Forelimb muscle (tissue), 1 donor: Measurements from ENCODE around the gene MYH10. TPM values are rescaled to one million over a fixed set of nuclear protein-coding genes. Genes with fewer than 3 reads are reported as not detected.

Experiments
- DNase-seq: peaks from one replicate; pipeline ENCODE4 v3.0.0-alpha.2; 2013; ENCODE audit warnings: low read depth
- polyA plus RNA-seq: library from polyadenylated mRNA; unstranded; fragments of 120-200 nt; gene quantifications from one replicate; pipeline ENCODE4 v1.2.1, GENCODE V29; 2013; ENCODE audit not compliant: insufficient read length

The MYH10 gene
- polyA plus RNA-seq, 1 donor, result 52.2 TPM

DNA sequence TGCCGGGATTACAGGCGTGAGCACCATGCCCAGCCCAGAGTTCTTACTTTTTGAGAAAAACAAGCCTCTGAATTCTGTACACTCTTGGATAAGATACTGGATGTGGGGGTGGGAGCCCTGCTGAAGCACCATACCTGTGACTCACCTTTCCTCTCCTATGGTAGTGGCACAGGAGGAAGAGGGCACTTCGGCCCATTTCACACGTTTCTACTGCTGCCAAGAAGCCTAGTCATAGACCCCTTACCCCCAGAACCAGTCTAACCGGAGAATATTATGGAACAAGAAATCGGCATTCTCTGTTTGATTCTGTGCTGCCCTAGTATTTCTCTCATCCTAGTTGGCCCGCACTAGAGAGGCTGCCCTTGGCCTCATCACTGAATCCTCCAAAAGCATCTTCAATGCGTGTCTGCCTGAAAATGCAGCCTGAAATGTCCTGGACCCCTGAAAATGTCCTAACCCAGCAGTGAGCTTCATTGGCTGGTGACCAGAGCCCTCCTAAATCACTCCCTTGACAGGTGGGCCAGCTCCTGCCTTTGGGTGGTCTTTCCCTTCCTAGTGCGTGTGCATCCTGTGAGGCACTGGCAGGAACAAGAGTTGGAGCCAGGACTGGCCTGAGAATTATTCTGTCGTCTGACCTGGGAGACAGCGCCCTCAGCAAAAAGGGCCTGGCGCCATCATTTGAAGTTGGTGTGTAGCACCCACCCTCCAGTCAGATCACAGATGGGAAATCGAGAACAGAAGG is 156.9 kb downstream of the MYH10 start:
- no peak for DNase-seq

DNA sequence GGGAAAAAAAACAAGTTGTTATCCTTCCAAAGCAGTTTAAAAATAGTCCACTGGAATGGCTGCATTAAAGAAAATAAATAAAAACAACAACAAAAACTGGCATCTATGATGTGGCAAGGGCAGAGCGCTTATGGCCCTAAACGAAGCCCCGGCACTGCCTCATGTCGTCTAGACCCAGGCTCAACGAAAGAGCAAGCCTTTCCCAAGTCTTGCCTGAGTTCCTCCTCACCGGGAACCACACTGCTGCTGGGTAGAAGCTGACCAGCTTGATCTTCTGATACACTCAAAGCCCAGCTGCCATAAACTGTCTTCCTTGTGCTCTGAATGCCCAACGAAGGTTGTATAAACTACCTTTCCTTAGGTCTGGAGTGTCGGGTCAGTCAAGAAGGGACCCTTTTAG is 157.9 kb downstream of the MYH10 start:
- DNase-seq, result no peak

DNA sequence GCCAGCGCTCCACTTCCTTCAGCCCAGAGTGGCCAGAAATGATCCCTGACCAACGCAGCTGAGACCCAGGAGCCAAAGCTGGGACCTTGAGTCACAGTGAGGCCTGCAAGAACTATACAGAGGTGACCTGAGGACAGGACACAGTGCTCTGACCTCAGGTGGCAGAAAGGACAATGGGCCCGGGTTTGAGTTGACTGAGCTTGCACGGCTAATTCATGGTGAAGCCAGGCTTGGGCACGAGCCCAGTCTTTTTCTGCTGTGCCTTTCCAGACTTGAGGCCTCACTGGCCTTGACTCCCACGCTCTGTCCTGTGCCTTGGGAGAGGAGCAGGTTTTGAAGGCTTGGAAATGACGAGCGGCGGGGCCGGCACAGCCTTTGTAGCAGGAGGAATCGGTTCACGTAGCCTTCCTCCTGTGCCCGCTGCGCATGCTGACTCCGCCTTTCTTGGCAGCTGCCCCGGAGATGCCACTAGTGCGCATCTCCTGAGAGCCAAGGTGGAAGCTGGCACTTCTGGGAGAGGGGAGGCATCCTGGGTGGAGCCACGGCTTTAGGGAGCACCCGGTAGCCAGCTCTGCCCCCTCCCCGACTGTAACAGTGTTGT is 160.0 kb downstream of the MYH10 start:
- DNase-seq, result no peak

DNA sequence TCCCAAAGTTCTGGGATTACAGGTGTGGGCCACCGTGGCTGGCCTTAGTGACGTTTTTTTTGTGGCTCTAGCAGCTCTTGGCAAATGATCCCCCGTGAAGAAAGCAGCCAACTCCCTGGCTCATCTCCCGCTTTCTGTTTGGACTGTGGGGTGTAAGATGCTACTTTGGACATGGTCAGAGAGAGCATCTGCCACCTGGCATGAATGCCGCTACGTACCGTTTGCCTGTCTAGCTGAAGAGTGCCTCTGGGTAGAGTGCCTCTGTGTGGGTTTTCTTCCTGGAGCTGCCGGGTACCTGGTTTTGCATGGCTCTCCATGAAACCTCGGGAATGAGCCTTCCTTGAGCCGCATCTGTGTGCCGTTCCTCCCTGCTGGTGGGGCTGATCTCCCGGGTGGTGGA is 160.6 kb downstream of the MYH10 start:
- DNase-seq, result no peak

DNA sequence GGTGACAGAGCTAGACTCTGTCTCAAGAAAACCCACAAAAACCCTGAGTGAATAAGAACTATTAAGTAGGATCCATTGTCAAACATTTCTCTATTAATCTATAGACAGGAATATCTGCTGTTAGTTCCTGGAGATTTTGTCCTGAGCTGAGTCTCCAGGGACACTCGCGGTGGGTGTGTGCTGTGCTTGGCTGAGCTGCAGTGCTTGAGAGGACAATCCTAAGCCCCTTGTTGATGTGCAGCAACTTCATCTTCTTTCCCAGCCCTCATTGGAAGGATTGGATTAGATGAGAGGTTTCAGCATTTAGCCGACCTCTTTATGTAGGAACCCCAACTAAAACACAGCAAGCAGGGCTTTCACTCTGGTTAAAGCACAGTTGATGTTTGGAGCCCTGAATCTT is 161.5 kb downstream of the MYH10 start:
- DNase-seq, result no peak

DNA sequence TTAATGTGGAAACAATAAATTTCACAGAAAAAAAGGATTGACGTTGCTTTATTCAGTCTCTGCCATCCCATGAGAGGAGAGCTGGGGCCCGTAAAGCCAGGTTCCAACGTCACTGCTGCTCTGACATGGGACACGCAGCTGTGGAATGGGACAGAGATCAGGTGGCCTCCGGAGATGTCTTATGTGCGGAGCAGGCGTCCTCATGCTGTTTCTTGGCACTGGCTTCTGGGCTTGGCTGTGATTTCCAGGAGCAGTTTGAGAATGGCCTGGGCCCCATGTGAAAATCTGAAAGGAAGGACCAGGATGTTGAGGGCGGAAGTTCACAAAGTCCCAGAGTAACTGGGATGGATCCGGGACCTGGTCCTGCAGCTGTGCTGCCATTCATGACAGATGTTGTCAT is 162.4 kb downstream of the MYH10 start:
- peak; percentile 76 for DNase-seq

DNA sequence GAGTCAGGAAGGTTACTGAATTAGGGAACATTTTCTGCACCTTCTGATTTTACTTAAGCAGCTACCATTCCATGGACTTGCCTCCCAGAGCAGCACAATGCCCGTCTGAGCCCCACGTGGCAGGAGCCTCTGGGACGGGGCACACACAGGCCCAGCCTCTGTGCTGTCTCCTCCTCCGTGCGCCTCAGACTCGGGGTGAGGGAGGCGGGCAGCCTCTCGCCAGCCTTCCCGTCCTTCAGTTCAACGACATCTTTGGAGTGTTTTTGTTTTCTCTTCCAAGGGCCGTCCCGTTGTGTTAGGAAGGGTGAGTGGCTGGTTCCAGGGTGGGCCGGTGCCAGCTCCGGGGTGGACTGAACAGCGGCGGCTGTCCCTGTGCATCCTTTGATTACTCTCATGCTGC is 163.0 kb downstream of the MYH10 start:
- DNase-seq, result no peak

DNA sequence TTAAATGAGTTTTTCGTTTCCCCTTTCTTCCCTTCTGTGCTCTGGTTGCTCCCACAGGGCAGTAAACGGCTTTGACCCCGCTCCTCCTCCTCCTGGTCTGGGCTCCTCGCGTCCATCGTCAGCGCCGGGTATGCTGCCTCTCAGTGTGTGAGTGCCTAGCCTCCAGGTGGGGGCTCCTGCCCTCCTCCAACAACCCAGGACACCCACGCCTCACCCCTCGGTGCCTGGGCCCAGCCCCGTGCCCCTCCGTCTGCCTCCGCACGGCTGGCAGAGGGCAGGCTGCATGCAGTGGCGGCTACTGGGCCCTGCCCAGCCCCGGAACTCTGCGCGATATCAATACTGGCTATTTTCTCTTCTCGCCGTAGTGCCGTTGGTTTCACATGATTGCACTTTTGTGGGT is 163.7 kb downstream of the MYH10 start:
- no peak for DNase-seq

DNA sequence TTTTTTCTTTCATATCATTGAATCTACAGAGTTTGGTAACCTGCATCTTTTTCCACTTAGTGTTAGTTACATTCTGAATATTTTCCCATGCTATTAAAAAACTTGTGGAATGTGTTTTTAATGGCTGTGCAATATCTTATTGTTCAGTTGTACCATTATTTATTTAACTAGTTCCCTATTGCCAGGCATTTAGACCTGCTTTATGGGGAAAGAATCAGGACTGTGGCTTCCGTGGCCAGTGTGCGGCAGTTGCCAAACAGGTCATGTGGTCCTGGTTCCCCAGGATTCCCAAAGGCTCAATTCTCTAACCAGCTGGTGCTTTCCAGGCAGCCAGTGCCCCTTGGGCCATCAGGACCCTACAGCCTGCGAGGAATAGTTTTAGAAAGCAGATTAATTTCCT is 164.1 kb downstream of the MYH10 start:
- DNase-seq, result no peak

DNA sequence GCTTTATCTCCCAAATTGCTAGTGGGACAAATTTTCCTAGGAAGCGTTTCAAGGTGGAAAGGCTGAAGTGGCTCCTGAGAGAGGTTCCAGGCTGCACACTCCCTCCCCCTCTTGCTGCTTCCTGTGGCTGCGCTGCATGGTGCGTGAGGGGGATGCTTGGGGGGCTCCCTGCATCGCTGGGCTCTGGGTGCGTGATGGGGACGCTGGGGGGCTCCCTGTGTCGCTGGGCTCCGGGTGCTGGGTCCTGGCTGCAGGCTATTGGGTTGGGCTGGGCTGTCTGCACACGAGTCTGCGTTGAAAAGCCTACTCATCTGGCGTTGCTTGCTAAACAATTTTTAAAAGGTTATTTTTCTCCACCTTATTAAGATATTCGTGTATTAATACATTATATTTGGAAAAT is 164.8 kb downstream of the MYH10 start:
- no peak for DNase-seq

DNA sequence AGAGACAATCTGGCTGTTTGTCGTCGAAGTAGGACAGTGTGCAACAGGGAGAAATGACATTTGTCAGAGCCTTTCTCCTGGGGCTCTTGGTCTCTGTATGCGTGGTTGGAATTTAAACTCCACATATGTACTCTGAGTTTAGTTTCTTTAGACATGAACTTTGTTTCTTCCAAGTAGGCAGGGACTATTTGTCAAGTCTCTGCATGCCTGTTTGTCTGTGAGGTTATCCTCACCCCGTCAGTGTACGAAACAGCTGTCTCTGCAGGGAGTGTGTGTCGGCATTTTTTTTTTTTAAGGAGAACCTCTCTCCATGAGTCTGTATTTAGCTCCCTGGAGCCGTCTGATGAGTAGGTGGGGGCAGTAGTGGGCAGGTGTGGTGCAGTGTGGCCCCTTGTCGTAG is 165.2 kb downstream of the MYH10 start:
- DNase-seq, result no peak

DNA sequence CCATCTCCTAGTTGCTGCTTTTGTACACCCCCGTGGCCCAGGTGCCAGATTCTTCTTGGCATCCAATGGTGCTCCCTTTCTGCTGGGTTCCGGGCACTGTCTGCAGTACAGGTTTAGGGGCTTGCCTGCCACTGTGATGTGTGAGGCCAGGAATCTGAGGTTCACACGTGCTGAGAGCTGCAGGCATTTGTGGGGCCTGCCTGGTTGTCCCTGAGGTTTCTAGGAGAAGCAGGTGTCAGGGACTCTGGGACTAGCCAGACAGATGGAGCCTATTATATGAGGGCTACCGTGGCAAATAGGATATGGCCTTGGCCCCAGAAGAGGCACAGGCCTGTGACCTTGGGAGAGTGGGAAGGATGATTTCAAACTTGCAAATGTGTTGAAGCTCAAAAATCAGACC is 165.6 kb downstream of the MYH10 start:
- no peak for DNase-seq

DNA sequence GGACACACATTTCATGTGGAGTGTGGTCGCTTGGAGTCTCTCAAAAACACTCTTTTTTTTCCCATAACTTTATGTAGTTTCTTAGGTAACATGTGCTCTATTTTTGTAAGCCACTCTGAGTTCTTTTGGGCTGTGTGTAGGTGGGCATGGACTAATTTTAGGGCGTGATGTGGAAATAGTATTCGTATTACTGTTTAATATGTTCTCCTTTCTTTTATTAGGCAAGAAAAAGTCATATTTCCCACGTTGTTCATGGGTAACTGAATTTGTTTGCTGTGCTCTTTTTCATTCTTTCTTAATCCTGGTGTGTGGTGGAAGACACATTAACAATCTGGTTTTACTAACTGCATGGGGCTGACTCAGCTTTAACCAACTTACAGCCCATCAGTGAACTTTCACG is 167.4 kb downstream of the MYH10 start:
- no peak for DNase-seq

DNA sequence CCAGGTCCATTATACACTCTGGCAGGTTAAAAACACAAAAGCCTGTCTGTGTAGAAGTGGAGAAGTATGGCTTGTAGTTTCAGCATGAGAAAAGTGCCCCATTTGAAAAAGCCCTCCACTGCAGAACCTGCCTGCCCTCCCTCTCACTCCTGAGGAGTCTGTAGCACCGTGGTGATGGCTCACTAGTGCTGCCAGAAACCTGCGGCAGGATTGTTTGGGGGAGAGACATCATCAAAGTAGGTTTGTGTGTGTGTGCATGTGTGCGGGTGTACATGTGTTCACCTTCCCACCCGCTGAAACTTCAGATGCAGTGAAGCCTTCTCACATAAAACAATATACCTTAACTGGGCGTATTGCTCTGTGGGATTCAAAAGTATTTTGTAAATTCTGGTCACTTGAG is 168.0 kb downstream of the MYH10 start:
- DNase-seq, result no peak

DNA sequence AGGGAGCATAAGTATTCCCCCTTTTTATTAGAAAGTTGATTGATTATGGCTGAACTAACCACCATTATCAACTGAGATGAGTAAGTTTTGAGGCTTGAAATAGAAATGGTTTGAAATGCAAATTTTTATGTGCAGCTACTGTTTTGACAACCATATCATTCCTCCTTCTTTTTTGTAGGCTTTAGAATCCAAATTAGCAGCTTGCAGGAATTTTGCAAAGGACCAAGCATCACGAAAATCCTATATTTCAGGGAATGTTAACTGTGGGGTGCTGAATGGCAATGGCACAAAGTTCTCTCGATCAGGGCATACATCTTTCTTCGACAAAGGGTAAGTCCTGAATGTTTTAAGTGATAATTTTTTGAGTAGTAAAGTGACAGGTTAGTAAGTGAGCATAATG is 170.7 kb downstream of the MYH10 start:
- DNase-seq, result no peak

DNA sequence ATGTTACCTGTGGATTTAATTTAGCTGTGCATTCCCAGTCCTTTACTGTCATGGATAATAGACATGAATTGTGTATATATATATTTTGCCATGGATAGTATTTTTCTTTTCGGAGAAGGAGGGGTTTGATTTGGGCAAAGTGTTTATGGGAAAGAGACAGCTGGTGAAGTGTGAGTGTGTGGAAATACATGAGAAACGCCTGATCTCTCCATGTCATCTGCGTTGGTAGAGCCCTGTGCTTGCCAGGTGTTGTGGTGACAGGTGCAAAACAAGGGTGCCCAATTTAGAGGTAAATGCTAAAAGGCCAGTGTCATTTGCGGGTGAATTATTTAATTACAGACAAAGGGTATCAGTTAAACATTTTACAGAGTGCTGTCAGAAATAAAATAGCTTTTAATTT is 171.4 kb downstream of the MYH10 start:
- no peak for DNase-seq

DNA sequence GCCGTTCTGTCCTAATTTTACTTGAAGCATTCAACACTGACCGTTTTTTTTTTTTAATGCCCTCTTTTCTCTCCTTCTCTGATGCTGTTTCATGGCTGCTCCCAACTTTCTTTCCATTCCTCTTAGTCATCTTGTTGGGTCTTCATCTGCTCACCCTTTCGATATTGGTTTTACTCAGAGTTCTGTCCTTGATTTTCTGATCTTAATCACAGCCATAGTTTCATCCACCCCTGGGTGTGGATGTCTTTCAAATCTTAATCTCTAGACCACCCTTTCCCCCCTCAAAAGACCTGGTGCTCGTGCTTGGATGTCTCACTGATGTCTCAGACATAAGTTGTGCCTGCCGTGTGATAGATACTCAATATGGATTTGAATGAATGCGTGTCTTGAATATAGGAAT is 172.4 kb downstream of the MYH10 start:
- DNase-seq, result no peak

DNA sequence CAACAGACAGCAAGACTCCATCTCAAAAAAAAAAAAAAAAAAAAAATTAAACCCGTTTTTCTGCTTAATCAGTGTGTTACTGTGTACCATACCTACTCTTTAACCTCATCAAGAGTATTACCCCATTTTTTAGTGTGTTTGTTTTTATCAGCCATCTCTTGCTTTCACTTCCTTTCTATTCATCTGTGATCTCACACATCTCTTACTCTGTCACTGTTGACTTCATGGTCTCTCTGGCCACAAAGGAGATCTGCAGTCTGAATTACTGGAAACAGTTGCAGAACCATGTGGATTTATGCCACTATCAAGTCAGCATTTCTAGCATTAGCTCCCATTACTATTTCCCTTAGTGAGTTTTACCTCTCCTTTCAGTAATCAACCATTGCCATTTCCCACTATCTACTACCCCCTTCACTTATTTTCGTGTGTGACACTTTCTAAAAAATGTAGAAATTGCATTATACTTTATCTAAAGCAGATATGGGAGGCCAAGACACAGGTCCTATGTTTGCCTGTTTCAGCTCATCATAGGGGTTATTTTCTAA is 174.8 kb downstream of the MYH10 start:
- DNase-seq, result no peak

DNA sequence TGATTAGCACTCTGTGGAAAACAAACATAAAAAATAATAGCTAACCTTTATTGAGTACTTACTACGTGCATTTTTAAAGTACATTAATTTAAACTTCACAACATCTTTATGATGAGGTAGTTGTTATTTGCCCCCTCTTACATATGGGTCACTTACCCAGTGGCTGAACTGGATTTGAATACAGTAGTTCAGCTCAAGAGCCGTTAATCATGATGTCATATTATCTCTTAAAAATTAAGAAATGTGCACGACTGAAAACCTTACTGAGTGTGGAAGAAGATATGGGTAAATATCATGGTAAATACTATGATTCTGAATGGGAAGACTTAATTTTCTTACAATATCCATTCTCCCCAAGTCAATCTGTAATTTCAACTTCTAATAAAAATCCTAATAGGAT is 177.2 kb downstream of the MYH10 start:
- no peak for DNase-seq

DNA sequence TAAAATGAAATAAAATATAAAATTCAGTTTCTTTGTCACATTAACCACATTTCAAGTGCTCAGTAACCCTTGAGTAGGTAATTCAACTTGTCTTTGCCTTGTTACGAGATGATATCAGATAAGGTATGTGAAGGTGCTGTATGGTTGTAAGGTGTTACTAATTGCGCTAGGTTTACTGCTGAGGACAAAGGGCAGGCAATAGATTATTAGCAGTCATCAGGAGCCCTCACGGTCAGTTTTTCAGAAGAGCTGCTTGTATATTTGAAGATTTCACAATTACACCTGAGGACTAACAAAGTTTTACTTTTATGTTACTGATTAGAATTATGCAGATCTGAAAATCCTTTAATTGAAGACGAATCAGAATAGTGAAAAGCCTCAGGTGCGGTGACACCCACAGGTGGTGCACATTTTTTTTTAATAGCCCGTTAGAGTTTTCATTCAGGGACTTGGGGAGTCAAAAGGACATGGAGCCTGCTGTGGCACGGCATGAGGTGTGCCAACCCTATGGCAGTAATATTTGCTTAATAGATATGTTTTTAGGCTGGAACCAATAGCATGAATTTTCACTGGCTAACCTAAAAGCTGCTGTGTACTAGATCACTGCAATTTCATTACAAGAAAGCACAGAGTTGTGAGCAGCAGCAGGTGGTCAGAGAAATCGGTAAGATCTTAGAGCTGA is 178.5 kb downstream of the MYH10 start:
- no peak for DNase-seq

DNA sequence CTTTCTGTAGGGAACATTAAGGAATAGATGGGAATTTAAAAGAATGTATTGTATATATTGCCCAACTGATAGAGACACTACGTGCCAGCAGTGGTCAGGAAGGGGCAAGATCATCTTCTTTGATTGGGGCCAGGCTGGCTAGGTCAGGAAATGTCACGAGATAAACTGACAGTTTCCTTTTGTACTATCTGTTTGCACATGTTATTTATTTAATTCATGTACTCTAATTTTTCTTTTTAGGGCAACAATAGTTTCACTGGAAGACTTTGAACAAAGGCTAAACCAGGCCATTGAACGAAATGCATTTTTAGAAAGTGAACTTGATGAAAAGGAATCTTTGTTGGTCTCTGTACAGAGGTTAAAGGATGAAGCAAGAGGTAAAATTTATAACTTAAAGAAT is 182.2 kb downstream of the MYH10 start:
- DNase-seq, result no peak

DNA sequence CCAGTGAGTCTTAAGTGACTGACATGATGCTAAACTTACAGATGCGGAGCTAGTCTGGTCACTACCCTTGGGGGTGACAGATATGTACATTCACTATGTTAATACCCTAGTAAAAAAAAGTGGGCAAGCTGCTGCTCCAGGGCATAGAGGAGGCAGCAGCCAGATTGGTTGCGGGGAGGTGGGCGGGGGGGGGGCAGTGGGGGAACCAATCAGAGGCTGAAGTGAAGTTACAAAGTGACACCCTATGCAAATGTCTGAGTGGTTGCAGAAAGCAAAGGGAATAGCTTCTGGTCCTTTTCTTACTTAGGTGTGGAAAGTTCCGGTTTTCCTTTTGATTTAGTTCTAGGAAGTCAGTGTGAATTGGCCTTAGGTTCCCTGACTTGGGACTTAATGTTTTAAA is 182.7 kb downstream of the MYH10 start:
- no peak for DNase-seq

DNA sequence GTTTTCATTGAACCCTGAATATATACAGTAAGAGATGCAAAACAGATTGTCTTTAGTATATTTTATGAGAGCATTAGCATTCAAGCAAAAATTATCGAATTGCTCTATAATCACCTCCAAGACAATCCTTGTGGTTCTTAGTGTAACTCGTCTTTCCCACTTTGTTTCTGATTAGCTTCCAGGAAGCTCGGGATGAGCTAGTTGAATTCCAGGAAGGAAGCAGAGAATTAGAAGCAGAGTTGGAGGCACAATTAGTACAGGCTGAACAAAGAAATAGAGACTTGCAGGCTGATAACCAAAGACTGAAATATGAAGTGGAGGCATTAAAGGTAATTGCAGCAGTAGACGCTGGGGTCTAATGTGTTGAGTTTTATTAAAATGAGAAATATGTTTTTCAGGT is 185.0 kb downstream of the MYH10 start:
- DNase-seq, result no peak
